Lower lobe of right lung (tissue), 2 donors: Measurements from ENCODE around the gene PPM1G. TPM values are rescaled to one million over a fixed set of nuclear protein-coding genes. Genes with fewer than 3 reads are reported as not detected.

Experiments
- ATAC-seq, 2 donors: fragments of 200-7000 bp; cut with Tn5 transposase; one replicate each; pipeline ENCODE4 v1.9.1; 2020 to 2022; ENCODE audit warnings: mild to moderate bottlenecking in 2 of 2, moderate library complexity in 2 of 2
- DNase-seq: peaks from one replicate; pipeline ENCODE4 v3.0.0-alpha.2; 2020
- H3K27ac ChIP-seq: fragments of 200-600 bp; one replicate; pipeline ENCODE4 v1.8.0; 2022
- H3K27me3 ChIP-seq: fragments of 200-600 bp; one replicate; pipeline ENCODE4 v1.8.0; 2022; ENCODE audit warnings: low read depth
- H3K36me3 ChIP-seq: fragments of 200-600 bp; one replicate; pipeline ENCODE4 v1.8.0; 2022; ENCODE audit warnings: mild to moderate bottlenecking
- H3K4me1 ChIP-seq: fragments of 200-600 bp; one replicate; pipeline ENCODE4 v1.8.0; 2022
- H3K4me3 ChIP-seq: fragments of 200-600 bp; one replicate; pipeline ENCODE4 v1.8.0; 2022; ENCODE audit warnings: mild to moderate bottlenecking
- H3K9me3 ChIP-seq: fragments of 200-600 bp; one replicate; pipeline ENCODE4 v1.8.0; 2022
- CTCF ChIP-seq: fragments of 200-600 bp; IDR thresholded peaks from one replicate; pipeline ENCODE4 v1.8.0; 2022; ENCODE audit warnings: antibody characterized with exemption, mild to moderate bottlenecking
- intact Hi-C: fragments of 100-400 bp; cut with DNase I; formaldehyde crosslinking; loops from one replicate; pipeline ENCODE4 v1.11.0; 2022
- total RNA-seq: library from RNA; stranded (reverse); fragmentation: NEBNext Ultra II Directional; extraction: Animal tissue kit (Norgen Biotek cat#: 25700); gene quantifications from one replicate; pipeline ENCODE4 v1.2.1, GENCODE V29; 2021
- donor health status: DM: no; HTN: yes; CAD: no; lungs with severe emphysema.

Gene PPM1G
- total RNA-seq, 1 donor from 2014 or later = 52.0 TPM

GRCh38 chr2:27408601-27409320, 630 bp downstream of the PPM1G start:
- no peaks in the 10 kb centered on the region for H3K9me3 ChIP-seq
- peak overlapping the region; percentile 99 for H3K4me3 ChIP-seq
- H3K4me1 ChIP-seq = peaks cover 31% of the 10 kb centered on the region
- peak overlapping the region; percentile 92 for H3K27ac ChIP-seq
- H3K36me3 ChIP-seq = peaks cover 3% of the 10 kb centered on the region
- no peak for TF ChIP-seq CTCF
- H3K27me3 ChIP-seq = no peaks in the 10 kb centered on the region
- intact Hi-C loops = no loop called here
- DNase-seq = no peak
- peak; percentile 58 to 68 for ATAC-seq

GRCh38 chr2:27407798-27408491, 1.4 kb downstream of the PPM1G start:
- H3K4me3 ChIP-seq = peak overlapping the region; percentile 99
- H3K36me3 ChIP-seq = peaks cover 10% of the 10 kb centered on the region
- no peak for ATAC-seq
- H3K4me1 ChIP-seq = peaks cover 31% of the 10 kb centered on the region
- peak; percentile 50 for TF ChIP-seq CTCF
- no peak overlapping the region for H3K27ac ChIP-seq
- no peaks in the 10 kb centered on the region for H3K9me3 ChIP-seq
- H3K27me3 ChIP-seq = no peaks in the 10 kb centered on the region
- DNase-seq = no peak
- intact Hi-C loops = no loop called here

- no peak for DNase-seq
- Histone ChIP-seq H3K4me1 (no peaks in the 10 kb centered on the region), H3K27ac (no peak overlapping the region), H3K36me3 (peaks cover 13% of the 10 kb centered on the region), H3K4me3 (no peak overlapping the region), H3K9me3 (no peaks in the 10 kb centered on the region), H3K27me3 (no peaks in the 10 kb centered on the region)
- intact Hi-C loops = no loop called here
- ATAC-seq = no peak
- TF ChIP-seq CTCF = no peak
Observed at GRCh38 chr2:27400348-27401135, 8.8 kb downstream of the PPM1G start.

- no peak for ATAC-seq
- no peaks in the 10 kb centered on the region for H3K4me1 ChIP-seq
- intact Hi-C loops = no loop called here
Observed at GRCh38 chr2:27398962-27399361, 10.4 kb downstream of the PPM1G start.

More at GRCh38 chr2:27398962-27399361, 10.4 kb downstream of the PPM1G start:
- Histone ChIP-seq H3K4me3 (no peak overlapping the region), H3K9me3 (no peaks in the 10 kb centered on the region), H3K36me3 (peaks cover 10% of the 10 kb centered on the region), H3K27ac (no peak overlapping the region), H3K27me3 (no peaks in the 10 kb centered on the region)
- no peak for TF ChIP-seq CTCF
- no peak for DNase-seq
